Measurements from ENCODE around the gene APOL3.

- TF ChIP-seq CTCF (IDR thresholded peaks at IDR 0.05; ENCODE audit: poor library complexity) (no peak), EZH2 (IDR thresholded peaks at IDR 0.05; ENCODE audit: borderline replicate concordance) (no peak)
These were observed 24.0 kb upstream of the APOL3 start for GRCh38 chr22:36184433-36185025.

Data from hepatocyte (in vitro differentiated cells).